ENCODE measurements around the gene DCAF7. TPM values are rescaled to one million over a fixed set of nuclear protein-coding genes. Genes with fewer than 3 reads are reported as not detected.

Gene DCAF7
- total RNA-seq, 2 experiments from 2014 or later, result 135 to 139 TPM

DNA sequence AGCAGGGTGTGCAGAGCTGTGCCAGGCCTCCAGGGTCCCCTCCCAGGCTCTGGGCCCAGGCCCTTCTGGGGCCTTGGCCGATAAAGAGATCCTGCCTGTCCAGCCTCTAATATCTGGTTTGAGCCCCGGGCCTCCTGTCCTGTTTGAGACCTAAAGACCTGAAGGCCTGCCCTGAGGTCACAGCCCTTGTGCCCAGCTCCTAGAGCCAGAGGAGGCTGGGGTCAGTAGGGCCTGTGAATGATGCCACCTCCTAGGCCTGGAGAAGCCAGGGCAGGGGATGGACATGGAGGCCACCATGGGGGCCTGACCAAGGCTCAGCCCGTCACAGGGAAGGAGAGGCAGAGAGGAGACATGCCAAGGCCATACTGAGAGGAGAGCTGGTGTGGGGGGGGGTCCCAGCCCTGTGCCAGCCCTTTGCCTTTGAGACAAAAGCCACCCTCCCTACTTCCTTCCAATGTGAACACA, 19.7 kb upstream of the DCAF7 start:
- Mint-ChIP-seq H3K36me3 (ENCODE audit: low read depth) (no peaks in the 10 kb centered on the region), H3K4me3 (no peak overlapping the region), H3K4me1 (no peaks in the 10 kb centered on the region), H3K27ac (no peak overlapping the region), H3K27me3 (peaks cover under 1% of the 10 kb centered on the region), H3K9me3 (no peaks in the 10 kb centered on the region)
- DNase-seq, result no peak
- CTCF ChIA-PET, result interaction anchor here (1.2 kb wide), 1 partner anchor 13 kb away, joined by 3 read pairs; no protein-coding TSS in a partner anchor
- POLR2A ChIA-PET, result interaction anchor here (0.7 kb wide), 1 partner anchor 219 kb away, joined by 3 read pairs; no protein-coding TSS in a partner anchor

DNA sequence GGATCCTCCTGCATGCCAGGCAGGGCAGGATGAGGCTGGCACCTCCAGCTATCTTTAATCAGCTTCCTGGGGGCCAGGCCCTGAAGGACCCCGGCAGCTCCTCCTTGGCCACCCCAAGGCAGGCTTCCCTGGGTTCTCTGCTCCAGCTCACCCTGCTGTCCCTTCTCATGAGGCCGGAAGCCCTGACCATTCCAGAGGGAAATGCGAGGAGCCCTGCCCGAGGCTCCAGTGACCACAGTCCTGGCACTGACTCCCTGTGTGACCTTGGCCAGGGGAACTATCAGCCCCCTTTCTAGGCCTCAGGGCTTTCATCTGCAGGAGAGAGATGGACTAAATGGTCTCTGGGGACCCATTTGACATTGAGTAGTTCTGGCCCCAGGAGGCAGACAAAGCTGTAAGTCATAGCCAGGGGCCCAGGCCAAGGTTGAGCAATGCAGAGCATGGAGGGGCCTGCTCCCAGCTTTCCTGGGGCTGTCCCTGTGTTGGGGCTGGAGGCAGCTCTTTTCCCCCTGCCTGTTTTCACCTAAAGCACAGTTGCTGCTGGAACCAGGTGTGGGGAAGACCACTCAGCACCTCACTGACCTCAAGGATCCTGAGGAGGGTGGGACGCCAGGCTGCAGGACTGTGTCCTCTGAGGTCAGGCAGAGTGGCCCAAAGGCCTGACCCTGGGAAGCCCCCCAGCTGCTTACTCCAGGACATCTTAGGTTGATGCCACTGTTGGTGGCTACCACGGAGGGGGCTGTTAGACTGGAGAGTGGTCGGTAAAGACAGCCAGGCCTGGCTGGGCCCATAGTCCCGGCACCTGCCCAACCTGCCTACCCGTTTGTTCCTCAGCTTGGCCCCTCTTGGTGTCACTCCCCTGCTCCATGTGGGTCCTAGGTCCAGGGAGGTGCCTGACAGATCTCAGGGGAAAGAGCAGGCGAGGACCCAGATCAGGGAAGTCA, 19.0 kb upstream of the DCAF7 start:
- no peaks in the 10 kb centered on the region for H3K4me1 Mint-ChIP-seq
- CTCF ChIA-PET, result interaction anchor here (1.2 kb wide), 1 partner anchor 12 kb away, joined by 3 read pairs; no protein-coding TSS in a partner anchor
- H3K27me3 Mint-ChIP-seq, result peaks cover 2% of the 10 kb centered on the region
- no peak for DNase-seq
- no peak overlapping the region for H3K4me3 Mint-ChIP-seq
- no peak overlapping the region for H3K27ac Mint-ChIP-seq
- no peaks in the 10 kb centered on the region for H3K36me3 Mint-ChIP-seq (ENCODE audit: low read depth)
- POLR2A ChIA-PET, result interaction anchor here (0.7 kb wide), 1 partner anchor 220 kb away, joined by 3 read pairs; no protein-coding TSS in a partner anchor
- no peaks in the 10 kb centered on the region for H3K9me3 Mint-ChIP-seq

- H3K27me3 Mint-ChIP-seq, result peaks cover 17% of the 10 kb centered on the region
These were observed 16.7 kb upstream of the DCAF7 start for GRCh38 chr17:63533433-63534077.

DNA sequence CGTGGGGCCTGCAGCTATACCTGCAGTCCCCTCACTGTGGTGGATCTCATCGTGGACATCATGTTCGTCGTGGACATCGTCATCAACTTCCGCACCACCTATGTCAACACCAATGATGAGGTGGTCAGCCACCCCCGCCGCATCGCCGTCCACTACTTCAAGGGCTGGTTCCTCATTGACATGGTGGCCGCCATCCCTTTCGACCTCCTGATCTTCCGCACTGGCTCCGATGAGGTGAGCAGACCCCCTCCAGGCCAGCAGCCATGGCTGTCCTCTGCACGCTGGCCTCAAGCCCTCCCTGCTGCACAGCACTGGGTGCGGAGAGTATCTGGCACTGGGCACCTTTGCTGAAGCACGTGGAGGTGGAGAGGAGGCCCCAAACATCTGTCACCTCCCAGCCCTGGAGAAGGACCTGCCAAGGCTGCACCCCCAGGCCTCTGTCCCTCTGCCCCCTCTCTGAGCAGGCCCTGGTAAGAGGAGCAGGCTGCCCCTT, 16.2 kb upstream of the DCAF7 start:
- CTCF ChIA-PET, result no interaction called here
- no peaks in the 10 kb centered on the region for H3K9me3 Mint-ChIP-seq
- no peaks in the 10 kb centered on the region for H3K36me3 Mint-ChIP-seq (ENCODE audit: low read depth)
- H3K4me3 Mint-ChIP-seq, result no peak overlapping the region
- no peak for DNase-seq
- H3K27ac Mint-ChIP-seq, result no peak overlapping the region
- peaks cover 23% of the 10 kb centered on the region for H3K27me3 Mint-ChIP-seq
- POLR2A ChIA-PET, result no interaction called here
- H3K4me1 Mint-ChIP-seq, result peaks cover 4% of the 10 kb centered on the region

More at GRCh38 chr17:63533433-63534077, 16.7 kb upstream of the DCAF7 start:
- POLR2A ChIA-PET, result no interaction called here
- no peaks in the 10 kb centered on the region for H3K36me3 Mint-ChIP-seq (ENCODE audit: low read depth)
- H3K4me1 Mint-ChIP-seq, result peaks cover 4% of the 10 kb centered on the region
- H3K9me3 Mint-ChIP-seq, result no peaks in the 10 kb centered on the region
- H3K27ac Mint-ChIP-seq, result no peak overlapping the region
- no peak overlapping the region for H3K4me3 Mint-ChIP-seq
- CTCF ChIA-PET, result no interaction called here
- no peak for DNase-seq

- DNase-seq, result no peak
- no peak overlapping the region for H3K4me3 Mint-ChIP-seq
- no peak overlapping the region for H3K27ac Mint-ChIP-seq
- H3K4me1 Mint-ChIP-seq, result peaks cover 4% of the 10 kb centered on the region
- no peaks in the 10 kb centered on the region for H3K36me3 Mint-ChIP-seq (ENCODE audit: low read depth)
- H3K9me3 Mint-ChIP-seq, result no peaks in the 10 kb centered on the region
- ChIA-PET POLR2A (no interaction called here), CTCF (no interaction called here)
- H3K27me3 Mint-ChIP-seq, result peaks cover 31% of the 10 kb centered on the region
These were observed 15.3 kb upstream of the DCAF7 start for GRCh38 chr17:63534816-63535455.

- Mint-ChIP-seq H3K4me1 (peaks cover 4% of the 10 kb centered on the region), H3K27ac (no peak overlapping the region), H3K9me3 (no peaks in the 10 kb centered on the region), H3K4me3 (no peak overlapping the region), H3K27me3 (peaks cover 32% of the 10 kb centered on the region), H3K36me3 (ENCODE audit: low read depth) (no peaks in the 10 kb centered on the region)
- POLR2A ChIA-PET, result no interaction called here
- DNase-seq, result no peak
- CTCF ChIA-PET, result no interaction called here
These were observed 14.6 kb upstream of the DCAF7 start for GRCh38 chr17:63535640-63536039.

GRCh38 chr17:63537001-63537400, 13.3 kb upstream of the DCAF7 start:
- ChIA-PET CTCF (no interaction called here), POLR2A (no interaction called here)
- no peak overlapping the region for H3K4me3 Mint-ChIP-seq
- no peaks in the 10 kb centered on the region for H3K9me3 Mint-ChIP-seq
- no peaks in the 10 kb centered on the region for H3K36me3 Mint-ChIP-seq (ENCODE audit: low read depth)
- H3K27ac Mint-ChIP-seq, result no peak overlapping the region
- H3K4me1 Mint-ChIP-seq, result peaks cover 4% of the 10 kb centered on the region
- H3K27me3 Mint-ChIP-seq, result peaks cover 32% of the 10 kb centered on the region
- DNase-seq, result no peak

DNA sequence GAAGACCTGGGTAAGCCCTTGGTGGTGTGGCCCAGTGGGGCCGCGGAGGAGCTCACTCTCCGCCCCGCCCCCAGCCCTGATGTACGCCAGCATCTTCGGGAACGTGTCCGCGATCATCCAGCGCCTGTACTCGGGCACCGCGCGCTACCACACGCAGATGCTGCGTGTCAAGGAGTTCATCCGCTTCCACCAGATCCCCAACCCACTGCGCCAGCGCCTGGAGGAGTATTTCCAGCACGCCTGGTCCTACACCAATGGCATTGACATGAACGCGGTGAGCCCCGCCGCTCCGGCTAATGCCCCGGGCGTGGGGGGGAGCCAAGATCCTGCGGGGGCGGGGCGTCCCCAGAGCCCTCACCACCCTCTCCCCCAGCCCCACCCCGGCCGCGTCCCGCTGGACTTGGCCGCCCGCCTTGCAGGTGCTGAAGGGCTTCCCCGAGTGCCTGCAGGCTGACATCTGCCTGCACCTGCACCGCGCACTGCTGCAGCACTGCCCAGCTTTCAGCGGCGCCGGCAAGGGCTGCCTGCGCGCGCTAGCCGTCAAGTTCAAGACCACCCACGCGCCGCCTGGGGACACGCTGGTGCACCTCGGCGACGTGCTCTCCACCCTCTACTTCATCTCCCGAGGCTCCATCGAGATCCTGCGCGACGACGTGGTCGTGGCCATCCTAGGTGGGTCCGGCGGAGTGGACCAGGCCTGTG, 12.1 kb upstream of the DCAF7 start:
- H3K27ac Mint-ChIP-seq, result no peak overlapping the region
- H3K27me3 Mint-ChIP-seq, result peaks cover 32% of the 10 kb centered on the region
- no peak for DNase-seq
- peaks cover 4% of the 10 kb centered on the region for H3K4me1 Mint-ChIP-seq
- CTCF ChIA-PET, result interaction anchor here (1.1 kb wide), 1 partner anchor 11 kb away, joined by 3 read pairs; no protein-coding TSS in a partner anchor
- POLR2A ChIA-PET, result no interaction called here
- no peaks in the 10 kb centered on the region for H3K36me3 Mint-ChIP-seq (ENCODE audit: low read depth)
- H3K4me3 Mint-ChIP-seq, result no peak overlapping the region
- H3K9me3 Mint-ChIP-seq, result no peaks in the 10 kb centered on the region

- Mint-ChIP-seq H3K4me3 (no peak overlapping the region), H3K27ac (no peak overlapping the region), H3K4me1 (peaks cover 4% of the 10 kb centered on the region), H3K36me3 (ENCODE audit: low read depth) (no peaks in the 10 kb centered on the region), H3K9me3 (no peaks in the 10 kb centered on the region), H3K27me3 (peaks cover 32% of the 10 kb centered on the region)
- no peak for DNase-seq
- ChIA-PET POLR2A (no interaction called here), CTCF (interaction anchor here (1.1 kb wide), 1 partner anchor 12 kb away, joined by 3 read pairs; no protein-coding TSS in a partner anchor)
These were observed 11.3 kb upstream of the DCAF7 start for GRCh38 chr17:63538693-63539595.

DNA sequence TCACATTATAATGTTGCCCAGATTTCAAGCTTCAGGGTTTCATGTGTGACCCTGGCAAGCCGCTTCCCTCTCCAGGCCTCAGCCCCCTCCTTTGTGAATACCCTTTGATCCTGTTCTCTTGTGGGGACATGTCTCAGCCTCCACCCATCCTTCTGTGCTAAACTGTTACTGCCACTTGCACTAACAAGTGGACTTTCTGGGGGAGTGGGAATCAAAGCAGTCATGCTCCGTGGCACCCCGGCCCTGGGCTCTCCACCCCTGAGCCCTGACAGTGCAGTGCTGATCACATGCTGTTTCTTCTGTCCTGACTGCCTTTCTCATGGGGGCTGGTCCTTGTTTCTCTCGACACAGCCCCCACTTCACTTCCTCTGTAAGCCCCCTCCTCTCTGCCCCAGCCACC, 9.7 kb upstream of the DCAF7 start:
- Mint-ChIP-seq H3K4me3 (no peak overlapping the region), H3K9me3 (no peaks in the 10 kb centered on the region), H3K36me3 (ENCODE audit: low read depth) (no peaks in the 10 kb centered on the region), H3K27me3 (peaks cover 32% of the 10 kb centered on the region), H3K27ac (no peak overlapping the region), H3K4me1 (peaks cover 4% of the 10 kb centered on the region)
- DNase-seq, result no peak
- CTCF ChIA-PET, result interaction anchor here (0.6 kb wide), 1 partner anchor 9 kb away, joined by 3 read pairs; no protein-coding TSS in a partner anchor
- POLR2A ChIA-PET, result no interaction called here

GRCh38 chr17:63542218-63542545, 8.1 kb upstream of the DCAF7 start:
- POLR2A ChIA-PET, result no interaction called here
- H3K4me1 Mint-ChIP-seq, result peaks cover 3% of the 10 kb centered on the region
- H3K27ac Mint-ChIP-seq, result no peak overlapping the region
- CTCF ChIA-PET, result interaction anchor here (1.3 to 2.2 kb wide), 2 partner anchors 9 to 11 kb away, joined by 3 to 9 read pairs; partner anchors contain the start of gene DCAF7
- peaks cover 26% of the 10 kb centered on the region for H3K27me3 Mint-ChIP-seq
- no peak overlapping the region for H3K4me3 Mint-ChIP-seq
- DNase-seq, result no peak
- no peaks in the 10 kb centered on the region for H3K36me3 Mint-ChIP-seq (ENCODE audit: low read depth)
- no peaks in the 10 kb centered on the region for H3K9me3 Mint-ChIP-seq
